HepG2 (cell line): ENCODE data around the gene CHEK2. TPM values are rescaled to one million over a fixed set of nuclear protein-coding genes. Genes with fewer than 3 reads are reported as not detected.

Experiments used
- ATAC-seq: fragments of 200-7000 bp; cut with Tn5 transposase; 3 replicates; pipeline ENCODE4 v1.9.1; 2020; ENCODE audit warnings: mild to moderate bottlenecking, moderate library complexity
- BruUV-seq: library from RNA; stranded (reverse); fragments of 400-500 nt; replicated peaks from 2 replicates; lab custom pipeline; 2021; lab: Mats Ljungman, UMichigan
- CTCF ChIA-PET: fragments of 300-600 bp; formaldehyde crosslinking; extraction: SDS; loops from one replicate; lab custom pipeline; 2021; ENCODE audit warnings: low total read pairs, inconsistent platforms, low intra/inter-chr PET ratio; lab: Yijun Ruan, JAX
- POLR2A ChIA-PET: fragments of 350-600 bp; sonication (Branson Sonifier 250); formaldehyde crosslinking; loops from one replicate; lab custom pipeline; 2020; ENCODE audit warnings: antibody characterized with exemption, inconsistent platforms; lab: Yijun Ruan, JAX
- DNase-seq: peaks from one replicate; pipeline ENCODE4 v3.0.0-alpha.2; 2015; ENCODE audit warnings: low spot score
- FAIRE-seq: peaks from 3 replicates; lab custom pipeline; 2011; peaks lifted over from hg19 to GRCh38; lab: Jason Lieb, UNC
- H2AFZ ChIP-seq: one replicate; pipeline ENCODE4 v1.6.1; 2011; ENCODE audit warnings: low read length, inconsistent platforms
- H3K27ac ChIP-seq: fragments of 300-600 bp; 3 replicates; pipeline ENCODE4 v1.8.0; 2011; ENCODE audit warnings: mixed run types, mild to moderate bottlenecking, mixed read lengths, low read length, inconsistent platforms; ENCODE audit not compliant: insufficient read depth; ENCODE audit errors: extremely low read length
- H3K27me3 ChIP-seq, 2 experiments: fragments of 200-600 bp in 1 of 2; 2 replicates in 1 of 2; 3 replicates in 1 of 2; pipeline versions ENCODE4 v1.6.0 to v1.8.0; 2011; ENCODE audit warnings: low read length in 2 of 2, mild to moderate bottlenecking in 2 of 2, moderate library complexity in 2 of 2, inconsistent platforms in 1 of 2; ENCODE audit not compliant: insufficient read depth in 2 of 2, control insufficient read depth in 1 of 2
- H3K36me3 ChIP-seq, 2 experiments: fragments of 200-600 bp in 1 of 2; replicated peaks in 1 of 2; 2 replicates in 1 of 2; 3 replicates in 1 of 2; pipeline versions ENCODE4 v1.5.1 to v1.8.0; 2011; ENCODE audit warnings: low read length in 2 of 2, inconsistent platforms in 1 of 2; ENCODE audit not compliant: insufficient read depth in 2 of 2, control insufficient read depth in 1 of 2
- H3K4me1 ChIP-seq: 2 replicates; pipeline ENCODE4 v1.5.1; 2012; ENCODE audit warnings: low read length, inconsistent platforms; ENCODE audit not compliant: insufficient read depth
- H3K4me2 ChIP-seq: 2 replicates; pipeline ENCODE4 v1.6.0; 2011; ENCODE audit warnings: low read depth, low read length, inconsistent platforms
- H3K4me3 ChIP-seq, 3 experiments: fragments of 200-600 bp in 1 of 3; sonication (generic), shearing (Covaris generic) in 1 of 3; replicated peaks in 1 of 3; 2 replicates each; pipeline ENCODE4 v1.5.1; 2011 to 2016; ENCODE audit warnings: low read length in 3 of 3, inconsistent platforms in 2 of 3, low read depth in 2 of 3, mild to moderate bottlenecking in 2 of 3, control low read depth in 1 of 3, mixed read lengths in 1 of 3; ENCODE audit not compliant: insufficient read depth in 1 of 3
- H3K79me2 ChIP-seq: one replicate; pipeline ENCODE4 v1.6.1; 2011; ENCODE audit warnings: low read length, inconsistent platforms; ENCODE audit not compliant: insufficient read depth
- H3K9ac ChIP-seq: 2 replicates; pipeline ENCODE4 v1.6.0; 2011; ENCODE audit warnings: mild to moderate bottlenecking, low read depth, low read length, inconsistent platforms; ENCODE audit not compliant: insufficient read depth
- H3K9me3 ChIP-seq: 2 replicates; pipeline ENCODE4 v1.5.1; 2012; ENCODE audit warnings: mild to moderate bottlenecking, low read length
- H4K20me1 ChIP-seq: 2 replicates; pipeline ENCODE4 v1.6.0; 2011; ENCODE audit warnings: inconsistent platforms, mild to moderate bottlenecking, low read length, moderate library complexity; ENCODE audit not compliant: insufficient read depth
- E2F2 ChIP-seq: sonication (generic); formaldehyde crosslinking; IDR thresholded peaks from 2 replicates; pipeline ENCODE4 v1.4.0; 2020; ENCODE audit warnings: missing genetic modification reagents, borderline replicate concordance
- MLLT10 ChIP-seq: sonication (generic); formaldehyde crosslinking; IDR thresholded peaks from 2 replicates; pipeline ENCODE4 v1.4.0; 2020; ENCODE audit warnings: missing genetic modification reagents
- MLXIP ChIP-seq: sonication (generic); formaldehyde crosslinking; IDR thresholded peaks from 2 replicates; pipeline ENCODE4 v1.9.0; 2021; ENCODE audit warnings: missing genetic modification reagents, borderline replicate concordance
- SRSF4 ChIP-seq: fragments of 200-400 bp; formaldehyde crosslinking; IDR thresholded peaks from one replicate; pipeline ENCODE4 v1.6.1; 2018; ENCODE audit warnings: mild to moderate bottlenecking, low read depth, low read length, moderate library complexity; ENCODE audit not compliant: poor library complexity, severe bottlenecking
- TEAD3 ChIP-seq: optimal IDR thresholded peaks from 2 replicates; pipeline ENCODE3; 2016; ENCODE audit warnings: borderline replicate concordance
- YEATS4 ChIP-seq: sonication (generic); formaldehyde crosslinking; IDR thresholded peaks from 2 replicates; pipeline ENCODE4 v1.4.0; 2020; ENCODE audit warnings: missing genetic modification reagents, borderline replicate concordance
- ZBTB1 ChIP-seq: sonication (generic); formaldehyde crosslinking; IDR thresholded peaks from 2 replicates; pipeline ENCODE4 v1.4.0; 2020; ENCODE audit warnings: missing genetic modification reagents, borderline replicate concordance
- ZNF326 ChIP-seq: sonication (generic); formaldehyde crosslinking; IDR thresholded peaks from 2 replicates; pipeline ENCODE4 v1.4.0; 2020; ENCODE audit warnings: missing genetic modification reagents, borderline replicate concordance
- WGBS: methylation state at CpG from one replicate; pipeline ENCODE4 v1.1.6; 2017; ENCODE audit warnings: low lambda C conversion rate; 5-methylcytosine and 5-hydroxymethylcytosine counted together
- in situ Hi-C: cut with HindIII; loops from 2 replicates; pipeline ENCODE4 v1.10.0; 2017; ENCODE audit warnings: low pct_unique_long_range_greater_than_20kb; ENCODE audit not compliant: extremely low pct_ligation_motif_present
- intact Hi-C: fragments of 100-400 bp; cut with micrococcal nuclease; formaldehyde crosslinking; loops from one replicate; pipeline ENCODE4 v1.10.0; 2022; ENCODE audit not compliant: unreplicated experiment
- polyA plus RNA-seq, 8 experiments: library from polyadenylated mRNA; depleted of rRNA in 3 of 8; stranded (reverse) in 7 of 8; unstranded in 1 of 8; fragments of >200 nt; fragmentation: Illumina TruSeq in 4 of 8; extraction: Trizol in 4 of 8; gene quantifications; 2 replicates each; pipeline versions ENCODE4 v1.2.1 to v1.2.3, GENCODE V29; 2011 to 2016; ENCODE audit warnings: low read depth in 4 of 8, missing spikeins in 1 of 8, mixed read lengths in 1 of 8; ENCODE audit not compliant: insufficient read depth in 1 of 8
- total RNA-seq, 5 experiments: library from RNA; depleted of rRNA; stranded (reverse); fragments of >200 nt; fragmentation: Illumina TruSeq; extraction: Trizol; gene quantifications; 2 replicates each; pipeline ENCODE4 v1.2.3, GENCODE V29; 2016; ENCODE audit warnings: low read depth in 1 of 5
- TF ChIP-seq, protein P1 (sequence below): sonication (generic); formaldehyde crosslinking; IDR thresholded peaks from 2 replicates; pipeline ENCODE4 v1.5.1; 2020; ENCODE audit warnings: missing genetic modification reagents, mild to moderate bottlenecking, borderline replicate concordance
- TF ChIP-seq, protein P2 (sequence below): sonication (generic); formaldehyde crosslinking; IDR thresholded peaks from 2 replicates; pipeline ENCODE4 v1.4.0; 2020; ENCODE audit warnings: mild to moderate bottlenecking, missing genetic modification reagents, borderline replicate concordance
- TF ChIP-seq, protein P3 (sequence below): sonication (generic); formaldehyde crosslinking; IDR thresholded peaks from 2 replicates; pipeline ENCODE4 v1.4.0; 2020; ENCODE audit warnings: mild to moderate bottlenecking, missing genetic modification reagents

CHEK2 gene
- total and polyA plus RNA-seq, 2 of the 13 experiments (the other 11 are each of a cell fraction or from before 2014, with no cell fraction given), result 27.0 to 40.5 TPM

DNA sequence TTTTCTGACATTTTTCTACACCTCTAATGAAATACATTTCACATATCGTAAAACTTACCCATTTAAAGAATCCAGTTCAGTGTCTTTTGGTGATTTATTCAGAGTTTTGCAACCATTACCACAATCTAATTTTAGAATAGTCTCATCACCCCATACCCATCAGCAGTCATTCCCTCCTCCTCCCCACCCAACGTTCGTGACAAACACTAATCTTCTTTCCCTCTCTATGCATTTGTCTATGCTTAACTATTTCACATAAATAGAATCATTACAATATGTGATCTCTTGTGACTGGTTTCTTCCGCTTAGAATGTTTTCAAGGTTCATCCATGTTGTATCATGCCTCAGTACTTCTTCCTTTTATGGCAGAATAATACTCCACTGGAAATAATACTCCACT lies 71.5 kb downstream of the CHEK2 start:
- TF ChIP-seq, protein P1, sequence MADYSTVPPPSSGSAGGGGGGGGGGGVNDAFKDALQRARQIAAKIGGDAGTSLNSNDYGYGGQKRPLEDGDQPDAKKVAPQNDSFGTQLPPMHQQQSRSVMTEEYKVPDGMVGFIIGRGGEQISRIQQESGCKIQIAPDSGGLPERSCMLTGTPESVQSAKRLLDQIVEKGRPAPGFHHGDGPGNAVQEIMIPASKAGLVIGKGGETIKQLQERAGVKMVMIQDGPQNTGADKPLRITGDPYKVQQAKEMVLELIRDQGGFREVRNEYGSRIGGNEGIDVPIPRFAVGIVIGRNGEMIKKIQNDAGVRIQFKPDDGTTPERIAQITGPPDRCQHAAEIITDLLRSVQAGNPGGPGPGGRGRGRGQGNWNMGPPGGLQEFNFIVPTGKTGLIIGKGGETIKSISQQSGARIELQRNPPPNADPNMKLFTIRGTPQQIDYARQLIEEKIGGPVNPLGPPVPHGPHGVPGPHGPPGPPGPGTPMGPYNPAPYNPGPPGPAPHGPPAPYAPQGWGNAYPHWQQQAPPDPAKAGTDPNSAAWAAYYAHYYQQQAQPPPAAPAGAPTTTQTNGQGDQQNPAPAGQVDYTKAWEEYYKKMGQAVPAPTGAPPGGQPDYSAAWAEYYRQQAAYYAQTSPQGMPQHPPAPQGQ (CRISPR knock-in tag), result no peak
- TF ChIP-seq, protein P2, sequence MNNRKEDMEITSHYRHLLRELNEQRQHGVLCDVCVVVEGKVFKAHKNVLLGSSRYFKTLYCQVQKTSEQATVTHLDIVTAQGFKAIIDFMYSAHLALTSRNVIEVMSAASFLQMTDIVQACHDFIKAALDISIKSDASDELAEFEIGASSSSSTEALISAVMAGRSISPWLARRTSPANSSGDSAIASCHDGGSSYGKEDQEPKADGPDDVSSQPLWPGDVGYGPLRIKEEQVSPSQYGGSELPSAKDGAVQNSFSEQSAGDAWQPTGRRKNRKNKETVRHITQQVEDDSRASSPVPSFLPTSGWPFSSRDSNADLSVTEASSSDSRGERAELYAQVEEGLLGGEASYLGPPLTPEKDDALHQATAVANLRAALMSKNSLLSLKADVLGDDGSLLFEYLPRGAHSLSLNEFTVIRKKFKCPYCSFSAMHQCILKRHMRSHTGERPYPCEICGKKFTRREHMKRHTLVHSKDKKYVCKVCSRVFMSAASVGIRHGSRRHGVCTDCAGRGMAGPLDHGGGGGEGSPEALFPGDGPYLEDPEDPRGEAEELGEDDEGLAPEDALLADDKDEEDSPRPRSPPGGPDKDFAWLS (CRISPR knock-in tag), result no peak
- no peak for TF ChIP-seq ZBTB1 (CRISPR knock-in tag)
- TF ChIP-seq YEATS4 (CRISPR knock-in tag), result no peak
- TF ChIP-seq MLXIP, result no peak
- no peak for TF ChIP-seq ZNF326 (CRISPR knock-in tag)
- TF ChIP-seq MLLT10 (CRISPR knock-in tag), result no peak
- TF ChIP-seq, protein P3, sequence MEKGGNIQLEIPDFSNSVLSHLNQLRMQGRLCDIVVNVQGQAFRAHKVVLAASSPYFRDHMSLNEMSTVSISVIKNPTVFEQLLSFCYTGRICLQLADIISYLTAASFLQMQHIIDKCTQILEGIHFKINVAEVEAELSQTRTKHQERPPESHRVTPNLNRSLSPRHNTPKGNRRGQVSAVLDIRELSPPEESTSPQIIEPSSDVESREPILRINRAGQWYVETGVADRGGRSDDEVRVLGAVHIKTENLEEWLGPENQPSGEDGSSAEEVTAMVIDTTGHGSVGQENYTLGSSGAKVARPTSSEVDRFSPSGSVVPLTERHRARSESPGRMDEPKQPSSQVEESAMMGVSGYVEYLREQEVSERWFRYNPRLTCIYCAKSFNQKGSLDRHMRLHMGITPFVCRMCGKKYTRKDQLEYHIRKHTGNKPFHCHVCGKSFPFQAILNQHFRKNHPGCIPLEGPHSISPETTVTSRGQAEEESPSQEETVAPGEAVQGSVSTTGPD (CRISPR knock-in tag), result no peak
- TF ChIP-seq TEAD3 (CRISPR knock-in tag), result no peak
- TF ChIP-seq E2F2 (CRISPR knock-in tag), result no peak
- TF ChIP-seq SRSF4, result no peak
- no peak overlapping the region for H3K27ac ChIP-seq
- ChIA-PET CTCF (no interaction called here), POLR2A (no interaction called here)
- H3K4me3 ChIP-seq, result no peak overlapping the region
- no peak overlapping the region for H2AFZ ChIP-seq
- H3K9me3 ChIP-seq, result no peaks in the 10 kb centered on the region
- FAIRE-seq (no peak), ATAC-seq (no peak), DNase-seq (no peak)
- 97% methylated on average over 4 of the region's 4 CpGs for WGBS
- H4K20me1 ChIP-seq, result no peaks in the 10 kb centered on the region
- no peaks in the 10 kb centered on the region for H3K4me1 ChIP-seq
- BruUV-seq, result no TSS peak
- H3K27me3 ChIP-seq, result no peaks in the 10 kb centered on the region
- H3K9ac ChIP-seq, result no peak overlapping the region
- intact Hi-C loops, result no loop called here
- in situ Hi-C loops, result no loop called here
- H3K36me3 ChIP-seq, result no peaks in the 10 kb centered on the region
- H3K79me2 ChIP-seq, result peaks cover 30% of the 10 kb centered on the region
- H3K4me2 ChIP-seq, result no peak overlapping the region
